ENCODE data around the gene L1CAM. TPM values are rescaled to one million over a fixed set of nuclear protein-coding genes. Genes with fewer than 3 reads are reported as not detected.

Gene L1CAM
- total RNA-seq, 2 donors from 2014 or later: 6.3 to 7.0 TPM

DNA sequence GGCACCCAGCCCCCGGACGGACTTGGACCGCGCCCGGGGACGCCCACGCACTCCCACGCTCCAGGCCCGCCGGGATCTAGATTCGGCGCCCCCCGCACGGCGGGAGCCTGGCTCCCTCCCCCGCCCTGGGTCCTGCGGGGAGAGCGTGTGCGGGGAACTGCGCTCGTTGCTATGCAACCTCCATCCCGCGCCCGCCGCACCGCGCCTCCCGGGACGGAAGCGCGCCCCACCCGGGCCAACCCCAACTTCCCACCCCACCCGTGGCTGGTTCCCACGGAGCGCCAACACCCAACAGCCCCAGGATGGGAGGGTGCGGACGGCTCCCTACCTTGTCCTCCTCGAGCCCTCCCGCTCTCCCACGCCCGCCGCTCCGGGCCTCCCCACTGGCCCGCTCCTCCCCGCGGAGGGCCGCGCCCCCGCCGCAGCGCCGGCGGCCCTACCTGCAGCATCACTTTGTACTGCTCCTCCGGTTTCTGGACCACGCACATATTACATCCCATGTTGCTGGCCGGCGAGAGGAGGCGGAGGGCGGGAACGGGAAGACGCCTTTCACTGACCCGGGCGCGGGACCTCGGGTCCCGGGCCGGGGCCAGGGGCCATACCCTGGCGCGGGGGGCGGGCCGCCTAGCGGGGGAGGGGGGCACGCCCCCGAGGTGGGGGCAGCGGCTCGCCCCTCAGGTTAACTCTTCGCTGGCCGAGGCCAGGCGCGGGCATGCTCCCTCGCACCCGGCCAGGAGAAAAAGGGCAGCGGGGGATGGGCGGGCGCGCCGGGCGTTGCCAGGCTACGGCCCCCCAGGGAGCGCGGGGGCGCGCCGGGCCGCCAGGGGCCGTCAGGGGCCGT lies 56.0 kb downstream of the L1CAM start, which contains the start of gene PDZD4:
Gene PDZD4, minus strand, starts transcription at position 746 of the 841 bp plus-strand sequence. Its CDS starts 246 bp downstream, at position 500.
- Histone ChIP-seq H3K27me3 (peaks cover 0 to 11% of the 10 kb centered on the region in 2 donors), H3K9me3 (no peaks in the 10 kb centered on the region), H3K27ac (no peak within 1 kb of the TSS), H3K4me3 (peak within 1 kb of the TSS; percentile 25 to 51), H3K36me3 (no peaks in the 10 kb centered on the region), H3K4me1 (peaks cover 0 to 16% of the 10 kb centered on the region in 2 donors)
- TF ChIP-seq CTCF (IDR thresholded peaks at IDR 0.05): no peak
- DNase-seq (ENCODE audit: low spot score): no peak

DNA sequence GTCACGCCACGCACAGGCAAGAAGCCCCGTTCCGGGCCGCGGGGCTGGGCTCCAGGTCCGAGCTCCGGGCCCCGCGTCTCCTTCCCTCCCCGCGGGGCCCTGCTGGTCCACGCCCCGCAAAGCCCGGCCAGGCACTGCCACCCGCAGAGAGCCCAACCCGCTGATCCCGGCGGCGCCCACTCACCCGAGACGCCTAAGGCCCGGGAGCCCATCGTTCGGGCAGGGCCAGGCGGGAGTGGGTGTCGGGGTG lies 56.5 kb downstream of the L1CAM start:
- H3K27ac ChIP-seq: no peak overlapping the region
- peaks cover 0 to 16% of the 10 kb centered on the region in 2 donors for H3K4me1 ChIP-seq
- H3K4me3 ChIP-seq: peak overlapping the region; percentile 25 to 51
- no peaks in the 10 kb centered on the region for H3K9me3 ChIP-seq
- no peak for DNase-seq (ENCODE audit: low spot score)
- peaks cover 0 to 11% of the 10 kb centered on the region in 2 donors for H3K27me3 ChIP-seq
- no peak for TF ChIP-seq CTCF (IDR thresholded peaks at IDR 0.05)
- H3K36me3 ChIP-seq: no peaks in the 10 kb centered on the region

GRCh38 chrX:153828723-153829548 lies 57.0 kb downstream of the L1CAM start:
- Histone ChIP-seq H3K27me3 (peaks cover 0 to 11% of the 10 kb centered on the region in 2 donors), H3K27ac (no peak overlapping the region)
- no peak for TF ChIP-seq CTCF (IDR thresholded peaks at IDR 0.05)

GRCh38 chrX:153828308-153828707 lies 57.7 kb downstream of the L1CAM start:
- TF ChIP-seq CTCF (IDR thresholded peaks at IDR 0.05): no peak

More at GRCh38 chrX:153828723-153829548, 57.0 kb downstream of the L1CAM start:
- peak overlapping the region; percentile 25 to 51 for H3K4me3 ChIP-seq
- H3K36me3 ChIP-seq: no peaks in the 10 kb centered on the region
- no peak for DNase-seq (ENCODE audit: low spot score)
- H3K4me1 ChIP-seq: peaks cover 0 to 16% of the 10 kb centered on the region in 2 donors
- no peaks in the 10 kb centered on the region for H3K9me3 ChIP-seq

GRCh38 chrX:153827903-153828302 lies 58.1 kb downstream of the L1CAM start:
- TF ChIP-seq CTCF (IDR thresholded peaks at IDR 0.05): no peak
- Histone ChIP-seq H3K4me1 (peaks cover 0 to 16% of the 10 kb centered on the region in 2 donors), H3K9me3 (no peaks in the 10 kb centered on the region), H3K27ac (no peak overlapping the region), H3K27me3 (peaks cover 0 to 11% of the 10 kb centered on the region in 2 donors), H3K36me3 (no peaks in the 10 kb centered on the region), H3K4me3 (peak overlapping the region in 1 of 2 donors; percentile 51)
- no peak for DNase-seq (ENCODE audit: low spot score)

More at GRCh38 chrX:153828308-153828707, 57.7 kb downstream of the L1CAM start:
- Histone ChIP-seq H3K36me3 (no peaks in the 10 kb centered on the region), H3K4me3 (peak overlapping the region in 1 of 2 donors; percentile 51), H3K27me3 (peaks cover 0 to 11% of the 10 kb centered on the region in 2 donors), H3K4me1 (peaks cover 0 to 16% of the 10 kb centered on the region in 2 donors), H3K27ac (no peak overlapping the region), H3K9me3 (no peaks in the 10 kb centered on the region)
- DNase-seq (ENCODE audit: low spot score): no peak
